Islet of Langerhans (tissue), 1 donor: ENCODE measurements around the gene SYNPR.

Experiments
- FAIRE-seq: peaks from one replicate; lab custom pipeline; 2011; peaks lifted over from hg19 to GRCh38; lab: Jason Lieb, UNC

The SYNPR gene

DNA sequence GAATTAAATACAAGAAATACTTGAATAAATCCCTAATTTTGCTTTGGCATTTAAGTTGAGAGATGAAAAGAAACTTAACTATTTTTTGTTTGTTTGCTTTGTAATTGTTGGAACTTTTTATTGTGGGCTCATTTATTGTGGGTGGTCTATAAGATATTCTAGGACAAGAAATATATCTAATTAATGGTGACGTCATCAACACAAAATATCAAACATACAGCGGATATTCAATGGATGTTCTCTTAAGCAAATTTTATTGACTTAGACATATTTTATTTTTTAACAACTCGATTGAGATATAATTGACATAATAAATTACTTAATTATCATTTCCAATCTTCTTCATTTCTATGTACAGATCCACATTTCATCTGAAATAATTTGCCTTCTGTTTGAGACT, 30.0 kb downstream of the SYNPR start:
- FAIRE-seq: no peak

DNA sequence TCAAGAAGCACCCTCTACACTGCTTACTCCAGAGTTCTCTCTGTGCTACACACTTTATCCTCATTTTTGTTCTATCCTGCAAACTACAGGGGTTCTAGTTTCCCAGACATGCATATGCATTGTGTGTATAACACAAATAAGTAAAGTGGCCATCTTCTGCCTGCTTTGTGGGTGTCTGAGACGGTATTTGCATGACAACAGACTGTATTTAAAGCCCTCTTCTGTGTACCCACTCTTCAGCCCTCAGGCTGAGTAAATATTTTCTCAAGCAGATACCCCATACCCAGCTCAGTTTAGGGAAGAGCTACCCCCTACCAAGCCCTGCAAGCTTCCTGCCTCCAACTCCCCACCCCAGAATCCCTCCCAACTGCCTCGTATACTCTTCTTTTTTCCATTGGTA, 31.7 kb downstream of the SYNPR start:
- no peak for FAIRE-seq

DNA sequence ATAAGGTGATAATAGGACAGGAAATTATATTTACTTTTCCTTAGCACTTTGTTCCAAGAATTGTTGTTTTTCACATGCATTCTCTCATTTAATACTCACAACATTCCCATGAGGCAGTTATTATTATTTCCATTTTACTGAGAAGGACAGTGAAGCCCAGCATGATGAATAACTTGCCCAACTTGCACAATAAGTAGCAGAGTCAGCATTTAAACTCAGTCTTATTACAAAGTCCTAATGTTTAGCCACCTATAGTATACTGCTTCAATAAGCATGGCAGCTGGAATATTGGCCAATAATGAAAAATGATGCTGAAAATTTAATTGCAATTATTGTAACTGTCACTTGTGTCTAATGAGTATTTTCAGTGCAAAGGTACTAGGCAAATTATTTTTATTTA, 45.7 kb downstream of the SYNPR start:
- no peak for FAIRE-seq

DNA sequence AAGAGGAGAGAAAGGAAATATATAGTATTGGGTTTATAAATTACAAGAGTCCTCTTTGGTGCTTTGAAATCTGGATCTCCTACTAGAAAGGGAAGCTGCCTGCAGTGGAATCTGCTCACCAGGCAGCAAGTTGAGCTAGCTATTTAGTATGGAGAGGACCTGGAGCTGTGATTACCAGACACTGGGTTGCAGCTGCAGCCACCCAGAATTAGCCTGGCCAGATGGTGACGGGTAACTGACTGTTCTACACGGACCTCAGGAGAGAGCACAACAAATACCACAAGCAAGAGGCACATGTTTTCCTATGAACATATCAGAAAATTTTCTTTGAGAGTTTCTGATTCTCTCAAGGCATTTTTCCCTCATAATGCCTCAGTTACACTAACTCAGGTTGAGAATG, 46.5 kb downstream of the SYNPR start:
- no peak for FAIRE-seq

DNA sequence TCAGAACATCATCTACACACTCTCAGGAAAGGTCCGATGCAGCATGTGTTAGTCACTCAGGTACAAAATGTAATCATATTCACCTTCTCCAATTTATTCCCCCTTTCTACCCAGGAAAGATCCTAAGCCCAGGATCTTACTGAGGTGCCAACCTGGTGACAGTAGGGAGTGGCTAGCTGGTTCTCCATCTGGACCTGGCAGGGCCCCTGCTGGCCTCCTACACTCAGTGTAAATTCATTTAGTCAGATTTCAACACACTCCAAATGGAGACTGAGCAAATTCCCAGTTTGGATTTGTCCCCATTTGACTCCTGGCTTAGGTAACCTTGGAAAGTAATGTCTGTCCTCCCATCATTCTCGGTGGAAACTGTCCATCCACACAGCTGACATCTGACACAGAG, 47.3 kb downstream of the SYNPR start:
- no peak for FAIRE-seq

DNA sequence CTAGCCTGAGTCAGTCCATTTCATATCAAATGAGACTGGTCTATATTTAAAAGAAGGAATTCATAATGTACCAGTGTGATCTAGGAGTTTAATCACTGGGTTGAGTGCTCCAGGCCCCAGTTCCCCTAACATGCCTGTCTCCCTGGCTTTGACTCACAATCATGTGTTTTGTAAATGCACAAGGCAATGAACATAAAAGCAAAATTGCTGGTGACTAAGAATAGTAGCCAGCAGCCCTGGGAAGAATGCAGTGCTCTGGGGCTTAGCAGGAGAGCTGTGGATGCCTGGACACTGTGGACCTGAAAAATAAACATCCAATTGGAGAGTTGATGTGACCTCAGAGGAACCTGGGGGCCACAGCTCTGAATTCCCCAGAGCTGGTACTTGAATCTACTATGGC, 50.3 kb downstream of the SYNPR start:
- no peak for FAIRE-seq

DNA sequence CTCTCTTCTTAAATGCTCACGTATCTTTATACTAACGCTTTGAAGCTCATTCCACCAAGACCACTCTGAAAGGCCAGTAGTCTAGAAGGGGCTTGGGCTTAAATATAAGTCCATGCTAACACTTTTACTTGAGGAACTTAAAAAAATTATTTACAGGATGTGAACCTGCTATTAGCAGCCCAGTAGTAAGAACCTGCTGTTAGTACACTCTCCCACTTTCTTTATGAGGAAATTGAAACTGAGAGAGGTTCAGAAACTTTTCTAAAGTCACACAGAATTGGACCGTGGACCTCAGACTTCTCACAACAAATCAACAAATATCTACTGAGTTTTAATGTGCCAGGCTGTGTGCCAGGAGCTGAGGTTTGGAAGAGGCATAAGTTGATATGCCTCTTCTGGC, 53.4 kb downstream of the SYNPR start:
- FAIRE-seq: no peak

DNA sequence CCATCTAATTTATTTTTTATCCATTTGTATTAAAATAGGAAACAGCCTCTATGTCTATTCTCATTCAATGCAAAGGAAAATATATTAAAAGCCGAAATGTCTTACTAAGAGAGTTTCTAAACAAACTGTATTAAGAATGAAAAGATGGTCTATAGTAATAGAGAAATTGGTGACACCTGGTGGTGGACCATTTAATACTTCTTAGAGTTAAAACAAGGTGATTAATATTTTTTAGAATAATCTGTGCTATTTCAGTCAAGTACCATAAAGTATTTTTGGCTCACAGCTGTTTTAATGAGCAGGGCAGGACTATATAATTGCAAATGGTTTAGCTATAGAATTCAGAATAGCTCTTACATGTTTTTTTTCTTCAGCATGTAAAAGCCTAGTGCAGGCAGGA, 55.7 kb downstream of the SYNPR start:
- FAIRE-seq: peak; percentile 17

DNA sequence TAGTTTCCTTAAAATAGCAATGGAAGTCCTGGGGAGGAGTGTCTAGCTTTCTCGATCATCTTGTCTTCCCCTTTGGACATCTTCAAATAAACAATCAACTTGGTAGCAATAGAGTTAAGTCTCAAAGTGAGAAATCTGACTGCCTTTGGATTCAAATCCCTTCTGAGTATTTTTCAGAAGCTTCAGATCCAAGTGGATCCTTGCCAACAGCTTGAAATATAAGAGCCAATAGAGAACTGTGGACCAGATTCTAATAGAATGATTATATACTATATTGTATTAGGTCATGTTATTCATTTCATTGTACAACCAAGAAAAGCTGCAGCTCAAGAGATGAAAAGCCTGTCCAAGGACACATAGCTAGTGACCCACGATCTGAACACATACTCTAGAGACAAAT, 60.2 kb downstream of the SYNPR start:
- FAIRE-seq: no peak

DNA sequence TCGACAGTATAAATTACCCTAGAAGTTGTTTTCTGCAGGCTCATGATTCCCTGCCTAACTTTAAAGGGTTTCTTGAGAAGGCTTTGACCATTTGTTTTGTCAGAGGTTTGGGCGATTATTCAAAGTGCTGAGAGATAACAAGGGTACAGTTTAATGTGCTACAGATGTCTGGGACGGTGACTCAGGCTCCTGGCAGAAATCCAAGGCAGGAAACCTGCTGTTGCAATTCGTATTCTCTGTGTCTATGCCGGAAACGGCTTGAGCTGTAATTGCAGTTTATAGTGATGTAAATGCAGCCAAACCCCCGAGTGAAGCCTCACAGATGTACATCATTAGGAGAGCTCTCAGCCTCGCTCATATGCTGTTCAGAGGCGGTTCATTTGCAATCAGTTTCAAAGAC, 65.6 kb downstream of the SYNPR start:
- peak; percentile 97 for FAIRE-seq

DNA sequence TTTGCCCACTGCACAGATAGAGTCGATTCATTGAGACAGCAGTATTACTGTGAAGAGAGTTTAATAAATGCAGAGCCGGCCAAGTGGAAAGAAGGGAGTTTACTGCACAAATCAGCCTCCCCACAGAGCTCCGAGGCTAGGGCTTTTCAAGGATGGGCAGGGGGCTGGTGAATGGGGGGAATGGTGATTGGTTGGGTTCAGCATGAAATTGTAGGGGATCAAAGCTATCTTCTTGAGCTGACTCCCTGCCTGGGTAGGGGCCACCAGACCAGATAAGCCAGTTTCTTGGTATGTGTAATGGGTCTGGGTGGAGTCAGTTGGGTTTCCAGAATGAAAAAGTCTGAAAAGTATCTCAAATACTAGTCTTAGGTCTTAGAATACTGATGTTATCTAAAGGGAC, 66.6 kb downstream of the SYNPR start:
- no peak for FAIRE-seq

DNA sequence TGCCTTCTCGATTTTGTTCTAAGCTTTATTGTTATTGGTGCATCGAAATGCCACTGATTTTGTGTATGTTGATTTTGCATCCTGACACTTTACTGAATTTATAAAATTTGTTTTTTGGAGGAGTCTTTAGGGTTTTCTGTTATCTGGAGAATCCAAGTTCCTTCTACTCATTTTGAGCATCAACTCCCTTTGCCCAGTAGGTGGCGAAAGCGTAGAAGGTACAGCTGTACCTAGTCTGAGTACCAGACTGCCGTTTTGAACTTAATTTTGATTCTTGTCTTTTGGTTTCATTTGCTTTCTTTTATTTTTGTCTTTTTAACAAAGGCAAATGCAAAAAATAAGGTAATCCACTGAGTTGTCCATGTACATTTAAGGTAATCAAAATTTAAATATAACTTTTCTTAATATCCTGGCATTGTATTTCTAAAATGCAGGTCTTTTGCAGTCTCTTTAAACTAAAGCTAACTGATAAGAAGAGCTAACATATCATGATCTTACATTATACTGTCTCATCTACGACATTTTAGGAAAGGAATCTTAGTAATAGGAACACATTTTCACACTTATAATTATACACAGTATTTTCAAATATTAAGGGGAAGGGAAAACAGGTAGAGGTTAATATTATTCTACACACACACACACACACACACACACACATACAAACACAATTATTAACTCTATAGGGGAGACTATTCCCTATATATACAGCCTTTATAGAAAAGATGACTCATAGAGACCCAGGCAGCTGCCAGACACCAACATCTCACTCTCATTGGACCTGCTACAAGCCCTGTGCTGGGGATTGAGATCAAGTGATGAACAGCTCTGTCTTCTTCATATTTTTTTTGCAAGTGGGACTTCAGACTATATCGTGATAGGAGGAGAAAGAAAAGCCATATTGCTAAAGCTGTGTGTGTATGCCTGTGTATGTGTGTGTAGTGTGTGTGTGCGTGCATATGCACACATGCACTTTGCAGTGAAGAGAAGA, 71.8 kb downstream of the SYNPR start:
- peak; percentile 58 for FAIRE-seq

DNA sequence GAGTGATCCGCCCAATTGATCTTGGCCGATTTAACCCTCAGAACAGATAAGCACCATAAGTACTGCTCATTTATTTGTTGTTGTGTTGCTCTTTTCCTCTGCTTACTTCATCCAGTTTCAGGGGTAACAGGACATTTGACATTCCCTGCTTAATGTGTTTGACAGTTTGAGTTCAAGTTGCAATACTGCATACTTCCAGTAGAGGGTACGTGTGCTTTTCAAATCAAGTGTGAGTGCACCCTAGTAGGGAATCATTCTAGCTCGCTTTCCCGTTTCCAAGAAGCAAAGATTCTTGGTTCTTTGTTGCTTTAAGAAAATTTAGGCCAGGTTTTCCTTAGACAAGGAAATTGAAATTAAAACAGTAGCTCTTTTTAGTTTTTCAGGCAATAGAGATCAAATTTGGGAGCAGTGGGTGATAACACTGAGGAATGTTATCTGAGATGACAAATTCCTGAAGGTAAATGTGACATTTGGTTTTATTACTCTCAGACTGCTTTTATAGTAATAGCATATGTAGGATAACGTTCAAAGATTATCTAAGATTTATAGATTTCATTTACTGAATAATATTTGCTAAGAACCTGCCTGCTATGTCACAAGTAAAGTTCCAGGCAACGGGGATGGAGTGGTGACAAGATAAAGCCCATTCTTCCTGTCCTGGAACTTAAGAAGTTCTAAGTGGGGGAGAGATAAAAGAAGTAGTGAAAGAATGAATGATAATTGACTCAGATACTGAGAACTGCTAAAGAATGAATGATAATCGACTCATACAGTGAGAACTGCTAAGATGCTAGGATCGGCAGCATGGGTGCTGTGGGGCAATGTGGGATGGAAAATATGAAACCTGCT, 73.3 kb downstream of the SYNPR start:
- peak; percentile 96 for FAIRE-seq

DNA sequence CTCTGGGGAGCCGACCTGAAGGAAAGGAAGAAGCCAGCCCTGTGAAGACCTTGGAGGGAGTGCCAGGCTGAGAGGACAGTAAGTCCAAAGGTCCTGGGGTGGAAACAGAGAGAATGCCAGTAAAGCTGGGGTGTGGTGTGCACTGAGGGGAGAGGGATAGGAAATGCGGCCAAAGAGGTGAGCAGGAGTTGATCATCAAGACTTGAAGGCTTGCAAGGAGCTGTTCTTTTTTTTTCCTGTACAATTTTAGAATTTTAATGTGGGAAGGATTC, 73.8 kb downstream of the SYNPR start:
- no peak for FAIRE-seq

DNA sequence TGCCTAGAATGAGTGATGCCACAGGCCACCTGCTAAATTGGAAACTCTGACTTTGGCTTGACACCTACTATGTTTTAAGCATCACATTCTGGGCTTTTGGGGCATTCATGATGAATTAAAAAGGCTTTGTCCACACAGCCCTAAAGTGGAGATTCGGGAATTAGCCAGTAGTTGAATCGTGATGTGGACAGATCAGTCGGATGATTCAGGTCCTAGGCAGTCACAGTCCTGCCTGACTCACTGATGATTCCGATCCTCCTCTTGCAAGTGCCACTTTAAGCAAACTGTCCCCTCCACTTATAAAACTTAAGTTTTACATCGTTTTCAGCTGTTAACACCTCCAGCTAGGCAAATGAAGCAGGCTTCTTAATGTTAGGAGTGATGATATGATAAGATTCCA, 75.3 kb downstream of the SYNPR start:
- FAIRE-seq: no peak

DNA sequence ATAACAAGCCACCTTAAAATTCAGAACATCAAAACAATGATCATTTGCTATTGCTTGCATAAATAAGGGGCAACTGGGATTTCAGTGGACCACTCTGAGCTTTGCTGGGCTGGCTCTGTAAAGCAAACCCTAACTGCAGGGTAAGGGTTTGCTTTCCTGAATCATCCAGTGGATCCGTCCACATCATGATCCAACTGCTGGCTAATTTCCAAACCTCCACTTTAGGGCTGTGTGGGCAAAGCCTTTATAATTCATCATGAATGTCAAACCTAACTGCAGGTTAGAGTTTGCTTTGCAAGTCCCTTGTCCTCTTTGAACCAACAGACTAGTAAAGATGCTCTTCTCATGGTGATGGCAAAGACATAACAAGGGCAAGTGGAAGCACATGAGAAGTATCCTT, 76.1 kb downstream of the SYNPR start:
- no peak for FAIRE-seq

DNA sequence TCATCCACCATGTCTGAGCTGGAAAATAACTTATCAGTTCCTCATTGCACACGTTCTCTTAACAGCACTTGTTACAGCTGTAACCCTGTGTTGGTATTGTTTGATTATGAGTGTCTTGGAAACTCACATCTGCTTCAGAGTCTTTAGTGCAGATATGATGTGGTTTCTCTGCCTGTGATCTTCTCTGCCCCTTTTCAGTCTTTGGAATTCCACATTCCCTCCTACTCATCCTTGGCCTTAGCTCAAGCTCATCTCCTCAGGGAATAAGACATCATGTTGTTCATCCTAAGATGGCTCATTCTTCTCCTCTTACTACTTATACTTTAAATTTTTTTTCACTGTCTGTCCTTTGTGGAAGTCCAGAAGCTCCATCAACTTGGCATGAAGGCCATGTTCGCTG, 77.7 kb downstream of the SYNPR start:
- no peak for FAIRE-seq

DNA sequence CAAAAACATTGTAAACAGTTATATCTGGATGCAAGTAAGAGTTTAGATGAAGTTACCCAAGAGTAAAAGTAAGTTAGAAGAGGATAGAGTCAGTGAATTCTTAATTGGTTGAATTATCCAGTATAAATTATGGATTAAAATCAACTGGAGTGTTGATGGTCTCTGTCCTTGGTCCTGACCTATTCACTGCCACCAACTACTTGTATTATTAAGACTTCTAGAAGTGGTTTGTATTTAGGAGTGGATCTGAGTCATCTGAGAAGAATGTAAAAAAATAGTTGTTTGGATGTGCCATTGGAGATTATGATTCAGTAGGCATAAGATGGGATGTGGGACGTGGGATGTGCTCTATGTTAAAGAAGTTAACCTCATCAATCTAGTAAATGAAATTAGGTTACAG, 86.4 kb downstream of the SYNPR start:
- FAIRE-seq: no peak

DNA sequence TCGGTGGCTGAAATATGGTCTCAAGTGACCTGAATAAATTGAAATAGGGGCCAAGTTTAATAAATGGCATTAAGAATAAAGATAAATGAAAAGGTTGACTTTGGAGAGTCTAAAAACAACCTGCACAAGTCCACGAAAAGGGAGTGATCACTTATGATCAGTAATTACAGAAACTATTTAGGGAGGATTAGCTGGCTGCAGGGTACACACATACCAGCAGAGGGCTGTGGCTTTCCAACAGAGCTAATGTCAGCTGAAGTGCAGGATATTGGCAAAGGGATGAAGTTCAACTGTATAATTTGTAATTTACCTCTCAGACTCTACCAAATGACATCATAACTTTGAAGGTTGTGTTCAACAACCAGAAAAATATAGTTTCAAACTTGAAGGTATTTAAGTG, 86.8 kb downstream of the SYNPR start:
- FAIRE-seq: no peak

DNA sequence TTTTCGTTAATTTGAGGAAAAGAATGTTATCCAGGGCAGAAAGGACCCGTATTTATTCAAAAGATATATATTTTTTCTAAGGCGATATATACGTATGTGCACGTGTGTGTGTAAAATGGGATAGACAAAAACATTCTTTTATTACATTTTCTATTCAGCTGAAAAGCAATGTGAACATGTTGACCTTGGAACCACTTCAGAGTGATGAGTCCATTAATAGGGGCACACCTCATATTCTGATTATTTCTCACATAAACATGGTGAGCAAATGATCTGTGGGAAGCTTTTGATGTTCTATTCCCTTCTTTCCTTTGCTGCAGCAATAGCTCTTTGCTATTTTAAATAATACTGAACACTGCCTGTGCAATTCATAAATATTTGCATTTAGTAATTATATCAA, 87.6 kb downstream of the SYNPR start:
- no peak for FAIRE-seq

DNA sequence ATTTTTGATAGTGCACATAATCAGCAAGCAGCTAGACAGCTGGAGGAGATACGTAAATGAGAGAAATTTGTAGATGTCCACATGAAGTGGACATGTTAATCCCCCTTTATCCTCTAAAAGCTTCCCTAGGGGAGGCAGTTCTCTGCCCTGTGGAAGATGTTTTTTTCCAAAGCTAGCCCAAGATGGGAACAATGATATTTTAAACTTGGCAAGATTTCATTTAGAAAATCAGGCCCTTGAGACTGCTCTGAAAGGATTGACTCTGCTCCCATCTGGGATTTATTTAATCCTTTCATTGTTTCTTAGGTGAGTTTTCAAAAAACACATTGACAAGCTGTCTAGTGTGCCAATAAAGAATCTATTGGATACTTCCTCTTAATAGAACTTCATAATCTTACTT, 92.0 kb downstream of the SYNPR start:
- no peak for FAIRE-seq

DNA sequence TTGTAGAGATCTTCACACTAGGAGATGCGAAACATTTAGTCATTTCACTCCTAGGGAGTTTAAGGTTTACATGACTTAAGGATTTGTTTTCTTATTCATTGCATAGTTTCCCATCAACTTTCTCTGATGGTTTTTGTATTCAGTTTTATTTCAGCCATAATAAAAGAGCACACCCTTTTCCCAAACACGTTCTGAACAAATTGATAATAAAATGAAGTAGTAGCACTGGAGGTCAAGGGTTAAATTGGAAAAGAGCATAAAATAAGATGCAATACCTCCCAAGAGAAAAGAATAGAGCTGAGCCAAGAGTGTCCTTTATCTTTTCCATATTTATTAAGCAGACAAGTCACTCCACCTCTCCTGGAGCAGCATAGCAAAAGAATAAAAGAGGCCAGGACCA, 104.9 kb downstream of the SYNPR start:
- no peak for FAIRE-seq

DNA sequence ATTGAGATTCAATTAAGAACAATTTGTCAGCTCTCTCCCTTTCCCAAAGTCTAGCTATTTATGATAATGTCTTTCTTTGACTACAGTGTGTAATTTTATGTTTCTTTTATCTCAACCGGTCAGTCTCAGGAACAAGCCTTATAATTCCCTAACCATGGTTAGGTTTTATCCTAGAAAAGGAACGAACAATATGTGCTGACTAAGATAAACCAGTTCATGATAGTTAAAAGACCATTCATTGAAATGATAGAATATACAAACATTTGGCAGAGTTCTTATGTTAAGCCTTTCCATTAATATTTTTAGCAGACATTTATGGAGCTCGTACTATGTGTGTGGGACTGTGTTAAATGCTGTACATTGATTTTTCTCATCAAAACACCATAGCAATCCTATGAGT, 106.3 kb downstream of the SYNPR start:
- FAIRE-seq: no peak

DNA sequence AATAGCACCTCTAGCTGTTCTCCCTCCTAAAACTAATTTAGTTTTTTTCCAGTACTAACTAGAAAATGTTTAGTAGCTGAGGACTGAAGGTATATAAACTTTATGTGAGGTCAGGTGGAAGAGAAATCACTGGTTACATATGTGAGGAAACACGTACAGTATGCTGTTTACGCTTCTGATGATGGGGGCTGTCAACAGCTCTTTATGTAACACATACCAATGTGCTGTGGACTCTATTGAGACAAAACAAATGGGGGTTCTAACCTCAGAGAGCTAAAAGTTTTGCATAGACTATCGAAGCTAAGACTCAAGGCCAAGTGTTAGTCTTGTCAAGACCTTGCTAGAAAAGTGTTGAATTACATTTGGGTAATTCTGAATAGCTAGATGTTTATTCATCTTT, 107.5 kb downstream of the SYNPR start:
- no peak for FAIRE-seq
